ENCODE results near the gene YIF1A. TPM values are rescaled to one million over a fixed set of nuclear protein-coding genes. Genes with fewer than 3 reads are reported as not detected.
A peak's percentile ranks its signal among the peaks of the same experiment; 100 is the strongest.

The YIF1A gene
- total and polyA plus RNA-seq, 2 donors, result 62.0 to 84.7 TPM

DNA sequence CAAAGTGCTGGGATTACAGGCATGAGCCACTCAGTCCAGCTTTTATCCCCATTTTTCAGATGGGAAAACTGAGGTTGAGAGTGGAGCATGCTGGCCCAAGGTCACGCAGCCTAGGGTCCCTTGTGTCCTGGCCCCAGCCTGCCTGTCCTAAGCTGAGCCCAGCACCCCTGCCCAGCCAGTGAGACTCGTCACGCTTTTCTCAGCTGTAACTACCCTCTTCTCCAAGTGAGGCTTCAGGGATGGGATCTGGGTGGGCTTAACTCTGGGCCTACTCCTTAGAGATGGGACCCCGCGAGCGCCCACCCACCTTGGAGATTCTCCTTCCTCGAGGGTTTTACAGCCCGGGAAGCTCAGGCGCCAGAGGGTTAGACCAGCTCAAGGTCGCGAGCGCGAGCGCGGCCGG, 2.4 kb upstream of the YIF1A start:
- 16% methylated on average over 16 of the region's 16 CpGs for WGBS
- H3K4me1 ChIP-seq (ENCODE audit: insufficient read depth), result no peaks in the 10 kb centered on the region
- DNase-seq (ENCODE audit: extremely low spot score), result no peak
- no peaks in the 10 kb centered on the region for H3K36me3 ChIP-seq (ENCODE audit: insufficient read depth)
- no peak overlapping the region for H3K27ac ChIP-seq (ENCODE audit: low read depth)
- H3K4me3 ChIP-seq (ENCODE audit: low read depth, low read length), result peak overlapping the region; percentile 31

DNA sequence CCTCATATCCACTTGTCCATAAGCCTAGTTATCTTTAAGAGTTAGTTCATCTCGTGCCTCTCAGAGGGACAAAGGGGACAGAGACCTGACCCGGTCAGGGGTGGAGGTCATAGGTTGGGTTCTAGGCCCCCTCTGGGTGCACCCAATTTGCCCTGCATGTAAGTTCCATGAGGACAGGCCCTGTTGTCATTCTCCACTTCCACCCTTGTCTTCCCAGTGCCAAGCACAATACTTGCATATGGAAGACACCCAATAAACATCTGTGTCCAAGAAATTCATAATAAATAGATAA, 1.3 kb upstream of the YIF1A start:
- Histone ChIP-seq H3K4me1 (ENCODE audit: insufficient read depth) (no peaks in the 10 kb centered on the region), H3K27ac (ENCODE audit: low read depth) (no peak overlapping the region), H3K4me3 (ENCODE audit: low read depth, low read length) (no peak overlapping the region), H3K36me3 (ENCODE audit: insufficient read depth) (no peaks in the 10 kb centered on the region)
- 67% methylated on average over 2 of the region's 2 CpGs for WGBS
- DNase-seq (ENCODE audit: extremely low spot score), result no peak

DNA sequence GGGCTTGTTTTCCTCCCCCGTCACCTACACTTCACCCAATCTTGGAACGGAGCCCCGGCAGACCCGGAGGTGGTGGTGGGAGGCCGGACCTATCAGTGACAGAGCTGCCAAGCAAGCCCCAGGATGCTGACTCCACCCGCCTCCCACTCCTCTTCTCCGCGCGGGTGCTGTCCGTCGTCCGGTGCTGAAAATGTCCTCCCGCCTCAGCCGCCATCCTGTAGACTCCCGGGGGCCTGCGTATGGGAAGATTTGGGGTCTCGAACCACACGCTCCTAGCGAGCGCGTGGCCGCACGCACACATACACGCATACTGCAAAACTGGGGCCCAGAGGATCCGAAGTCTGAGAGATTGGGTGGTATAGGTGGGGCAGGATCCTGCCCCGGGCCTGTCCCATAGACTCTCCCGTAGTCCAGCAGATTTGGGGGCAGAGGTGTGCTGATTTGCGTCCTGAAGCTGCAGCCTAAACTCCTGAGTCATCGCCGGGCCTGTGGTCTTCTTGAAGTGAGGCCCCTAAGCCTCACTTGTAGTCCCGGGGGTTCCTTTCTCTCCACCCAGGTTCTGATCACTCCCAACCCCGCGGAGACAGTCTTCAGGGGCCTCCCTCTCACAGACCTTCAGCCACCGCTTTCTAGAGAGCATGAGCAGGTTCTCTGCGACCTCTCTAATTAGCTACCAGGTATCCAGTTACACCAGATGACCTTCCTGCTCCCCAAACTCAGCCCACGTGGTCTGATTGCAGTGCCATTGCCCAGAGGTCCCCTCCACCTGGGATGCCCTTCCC, 796 bp upstream of the YIF1A start:
- no peak for DNase-seq (ENCODE audit: extremely low spot score)
- Histone ChIP-seq H3K36me3 (ENCODE audit: insufficient read depth) (no peaks in the 10 kb centered on the region), H3K4me1 (ENCODE audit: insufficient read depth) (no peaks in the 10 kb centered on the region)

DNA sequence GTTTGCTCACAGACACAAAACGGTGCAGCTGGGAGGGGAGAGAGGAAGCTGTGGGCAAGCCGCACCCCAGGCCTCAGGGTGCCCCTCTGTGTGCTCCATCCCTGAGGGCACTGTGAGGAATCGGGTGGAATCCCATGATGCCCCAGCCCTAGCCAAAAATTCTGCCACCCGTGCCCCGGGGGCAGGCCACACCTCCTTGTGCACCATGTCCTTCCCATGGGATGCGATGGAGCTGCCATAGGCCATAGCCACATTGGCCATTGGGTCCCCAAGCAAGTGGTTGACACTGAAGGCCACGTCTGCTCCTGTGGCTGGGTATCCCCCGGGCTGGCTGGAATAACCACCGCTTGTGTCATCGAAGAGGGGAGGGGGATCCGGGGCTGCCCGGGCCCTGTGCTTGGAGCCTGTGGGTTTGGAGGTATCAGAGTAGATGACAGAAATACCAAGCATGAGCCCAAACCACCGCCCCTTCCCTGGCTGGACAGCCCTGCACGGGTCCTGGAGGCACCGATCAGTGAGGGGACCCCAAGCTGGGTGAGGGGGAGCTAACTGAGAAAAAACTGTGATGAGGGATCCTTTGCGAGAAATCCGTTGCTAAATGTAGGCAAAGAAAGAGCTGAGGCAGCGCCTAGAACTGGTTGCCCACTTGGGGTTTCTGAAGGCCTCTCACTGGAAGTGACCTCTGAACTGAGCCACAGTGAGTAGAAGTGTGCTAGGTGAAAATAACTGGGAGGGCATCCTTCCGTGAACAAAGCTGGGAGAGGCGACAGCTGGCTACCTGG, 863 bp downstream of the YIF1A start:
- no peaks in the 10 kb centered on the region for H3K4me1 ChIP-seq (ENCODE audit: insufficient read depth)

More for the DNA sequence above, 796 bp upstream of the YIF1A start:
- Histone ChIP-seq H3K27ac (ENCODE audit: low read depth) (peak overlapping the region; percentile 85), H3K4me3 (ENCODE audit: low read depth, low read length) (peak overlapping the region; percentile 40)
- 9% methylated on average over 36 of the region's 36 CpGs for WGBS

DNA sequence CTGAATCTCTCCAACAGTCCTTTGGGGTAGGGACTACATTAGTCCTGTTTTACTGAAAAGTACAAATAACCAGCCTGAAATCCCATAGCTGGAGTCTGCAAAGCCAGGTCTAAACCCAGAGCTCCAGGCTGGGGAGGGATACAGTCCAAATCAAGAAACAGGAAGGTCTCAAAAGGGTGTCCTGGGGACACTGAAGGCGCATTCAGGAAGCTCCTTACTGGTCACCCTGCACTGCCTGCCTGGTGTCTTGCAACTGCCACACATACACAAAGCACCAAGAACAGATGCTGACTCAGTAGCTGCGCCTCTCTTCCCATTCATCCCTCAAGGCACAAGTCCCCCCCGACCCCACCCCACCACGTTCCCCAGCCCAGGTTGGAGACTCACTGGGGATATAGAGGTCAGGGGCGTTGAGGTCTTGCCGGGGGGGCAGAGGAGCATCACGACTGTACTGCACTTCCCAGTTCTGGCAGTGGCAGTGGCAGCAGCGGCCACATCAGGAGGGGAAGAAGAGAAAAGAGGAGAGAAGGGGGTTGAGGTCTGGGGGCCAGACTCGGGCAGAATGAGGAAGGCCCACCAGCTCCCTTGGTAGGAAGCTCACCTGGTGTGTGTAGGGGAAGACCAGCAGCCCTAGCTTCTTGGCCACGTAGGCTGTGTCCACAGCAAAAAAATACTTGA, 1.6 kb downstream of the YIF1A start:
- H3K4me1 ChIP-seq (ENCODE audit: insufficient read depth), result no peaks in the 10 kb centered on the region
- H3K4me3 ChIP-seq (ENCODE audit: low read depth, low read length), result no peak overlapping the region
- H3K27ac ChIP-seq (ENCODE audit: low read depth), result no peak overlapping the region
- DNase-seq (ENCODE audit: extremely low spot score), result no peak
- 70% methylated on average over 10 of the region's 10 CpGs for WGBS
- peaks cover 1% of the 10 kb centered on the region for H3K36me3 ChIP-seq (ENCODE audit: insufficient read depth)

More for the DNA sequence above, 863 bp downstream of the YIF1A start:
- 33% methylated on average over 20 of the region's 20 CpGs for WGBS
- no peak for DNase-seq (ENCODE audit: extremely low spot score)
- H3K4me3 ChIP-seq (ENCODE audit: low read depth, low read length), result peak overlapping the region; percentile 59
- H3K36me3 ChIP-seq (ENCODE audit: insufficient read depth), result peaks cover 1% of the 10 kb centered on the region
- H3K27ac ChIP-seq (ENCODE audit: low read depth), result no peak overlapping the region

DNA sequence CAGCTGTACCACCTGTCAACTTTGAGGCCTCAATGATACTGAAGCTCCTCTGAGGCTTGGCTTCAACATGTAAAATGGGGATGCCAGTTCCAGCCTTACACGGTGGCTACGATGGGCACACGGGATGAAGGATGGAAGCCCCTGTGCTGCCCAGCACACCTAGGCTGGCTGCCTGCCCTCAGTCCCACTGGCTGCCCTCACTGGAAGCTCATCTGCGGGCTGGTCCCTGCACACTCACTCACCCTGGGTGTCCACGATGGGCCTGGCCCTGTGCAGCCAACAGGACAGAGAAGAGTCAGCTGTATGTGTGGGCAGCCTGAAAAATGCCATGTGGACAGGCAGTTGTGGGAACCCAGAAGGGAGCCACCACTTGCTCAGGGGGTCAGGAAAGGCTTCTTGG, 2.2 kb downstream of the YIF1A start:
- peaks cover 1% of the 10 kb centered on the region for H3K36me3 ChIP-seq (ENCODE audit: insufficient read depth)
- no peaks in the 10 kb centered on the region for H3K4me1 ChIP-seq (ENCODE audit: insufficient read depth)
- no peak overlapping the region for H3K27ac ChIP-seq (ENCODE audit: low read depth)
- no peak overlapping the region for H3K4me3 ChIP-seq (ENCODE audit: low read depth, low read length)
- 84% methylated on average over 5 of the region's 5 CpGs for WGBS
- DNase-seq (ENCODE audit: extremely low spot score), result no peak

DNA sequence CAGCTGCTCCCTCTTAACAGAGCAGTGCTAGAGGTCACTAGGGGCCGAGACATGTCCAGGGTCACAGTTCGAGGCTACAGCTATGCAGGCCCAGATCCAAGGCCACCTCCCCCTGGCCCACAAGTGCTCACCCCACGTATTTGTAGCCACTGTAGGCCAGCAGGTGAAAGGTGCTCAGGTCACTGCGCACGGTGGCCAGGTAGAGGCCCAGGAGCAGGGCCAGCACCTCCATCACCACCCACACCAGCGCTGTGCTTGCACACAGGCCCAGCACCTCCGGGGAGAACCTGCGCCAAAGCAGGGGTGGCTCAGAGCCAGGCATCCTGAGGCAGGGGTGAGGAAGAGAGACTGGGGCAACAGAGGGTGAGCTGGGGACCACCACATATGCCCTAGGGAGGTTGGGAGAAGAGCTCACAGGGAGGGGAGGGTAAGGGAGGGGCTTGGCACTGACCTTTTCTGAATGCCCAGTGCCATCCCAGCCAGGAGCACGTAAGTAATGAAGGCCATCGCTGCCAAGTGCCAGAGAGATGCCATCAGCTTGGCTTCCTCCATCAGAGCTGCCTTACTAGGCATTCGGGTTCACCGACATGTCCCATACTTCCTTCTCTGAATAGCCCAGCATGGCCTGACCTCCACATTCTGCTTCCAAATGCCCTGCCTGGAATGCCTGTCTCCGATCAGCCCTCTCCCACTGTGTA, 3.5 kb downstream of the YIF1A start:
- DNase-seq (ENCODE audit: extremely low spot score), result no peak
- Histone ChIP-seq H3K4me1 (ENCODE audit: insufficient read depth) (no peaks in the 10 kb centered on the region), H3K4me3 (ENCODE audit: low read depth, low read length) (no peak overlapping the region), H3K36me3 (ENCODE audit: insufficient read depth) (peaks cover 1% of the 10 kb centered on the region), H3K27ac (ENCODE audit: low read depth) (no peak overlapping the region)
- 87% methylated on average over 13 of the region's 13 CpGs for WGBS

DNA sequence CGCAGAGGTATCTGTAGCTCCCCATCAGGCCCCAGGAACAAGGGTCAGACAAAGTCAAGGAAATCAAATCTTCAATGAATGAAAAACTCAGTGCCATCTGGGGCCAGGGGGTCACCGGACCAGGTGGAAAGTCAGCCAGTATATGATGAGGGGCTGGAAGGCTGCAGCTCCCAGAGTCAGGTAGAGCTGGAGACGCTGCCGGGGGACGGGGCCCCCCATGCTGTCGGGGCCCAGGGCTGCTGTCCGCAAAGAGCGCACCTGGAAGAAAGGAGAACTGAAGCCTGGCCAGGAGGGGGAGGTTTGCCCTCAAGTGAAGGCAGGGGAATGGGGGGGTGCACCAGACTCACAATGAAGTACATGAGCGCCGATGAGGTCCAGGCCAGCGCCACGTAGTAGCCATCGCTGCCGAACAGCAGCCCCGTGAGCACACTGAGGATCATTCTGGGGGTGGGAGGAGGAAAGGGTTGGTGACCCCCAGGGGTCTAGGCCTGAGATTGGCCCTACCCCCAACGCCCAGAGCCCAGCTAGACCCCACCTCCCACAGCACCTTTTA, 4.3 kb downstream of the YIF1A start:
- Histone ChIP-seq H3K4me3 (ENCODE audit: low read depth, low read length) (no peak overlapping the region), H3K27ac (ENCODE audit: low read depth) (no peak overlapping the region), H3K36me3 (ENCODE audit: insufficient read depth) (peaks cover 1% of the 10 kb centered on the region), H3K4me1 (ENCODE audit: insufficient read depth) (no peaks in the 10 kb centered on the region)
- WGBS, result 92% methylated on average over 16 of the region's 16 CpGs
- no peak for DNase-seq (ENCODE audit: extremely low spot score)

DNA sequence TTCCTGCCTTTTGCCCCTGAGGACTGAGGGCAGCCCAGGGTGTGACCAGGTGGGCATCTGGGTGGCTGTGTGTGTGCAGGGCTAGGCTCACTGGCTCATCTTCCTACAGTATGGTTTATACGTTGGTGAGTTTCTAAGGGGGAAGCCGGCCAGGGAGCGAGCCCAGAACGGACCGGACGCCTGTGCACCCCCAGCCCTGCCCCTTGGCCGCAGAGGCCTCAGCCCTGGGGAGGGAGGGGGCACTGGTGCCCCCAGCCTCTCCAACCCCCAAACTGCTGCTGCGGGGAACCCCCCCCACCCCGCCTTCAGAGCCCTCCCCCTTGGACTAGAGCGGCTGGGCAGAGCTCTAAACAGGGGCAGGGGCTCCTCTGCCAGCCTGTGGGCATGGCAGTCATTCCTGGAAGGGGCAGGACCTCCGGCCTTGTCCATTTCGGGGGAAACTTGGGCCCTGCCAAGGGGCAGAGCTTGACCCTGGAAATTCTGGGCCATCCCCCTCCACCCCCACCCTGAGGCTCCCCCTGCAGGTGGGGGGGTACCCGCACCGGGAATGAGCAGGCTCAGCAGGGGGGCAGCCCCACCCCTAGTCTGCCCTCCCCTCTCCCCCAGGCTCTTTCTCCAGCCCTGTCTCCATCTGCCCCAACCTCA, 5.4 kb downstream of the YIF1A start:
- WGBS, result 75% methylated on average over 14 of the region's 14 CpGs
- H3K4me1 ChIP-seq (ENCODE audit: insufficient read depth), result no peaks in the 10 kb centered on the region
- no peak overlapping the region for H3K27ac ChIP-seq (ENCODE audit: low read depth)
- H3K36me3 ChIP-seq (ENCODE audit: insufficient read depth), result peaks cover 1% of the 10 kb centered on the region
- H3K4me3 ChIP-seq (ENCODE audit: low read depth, low read length), result no peak overlapping the region
- no peak for DNase-seq (ENCODE audit: extremely low spot score)

DNA sequence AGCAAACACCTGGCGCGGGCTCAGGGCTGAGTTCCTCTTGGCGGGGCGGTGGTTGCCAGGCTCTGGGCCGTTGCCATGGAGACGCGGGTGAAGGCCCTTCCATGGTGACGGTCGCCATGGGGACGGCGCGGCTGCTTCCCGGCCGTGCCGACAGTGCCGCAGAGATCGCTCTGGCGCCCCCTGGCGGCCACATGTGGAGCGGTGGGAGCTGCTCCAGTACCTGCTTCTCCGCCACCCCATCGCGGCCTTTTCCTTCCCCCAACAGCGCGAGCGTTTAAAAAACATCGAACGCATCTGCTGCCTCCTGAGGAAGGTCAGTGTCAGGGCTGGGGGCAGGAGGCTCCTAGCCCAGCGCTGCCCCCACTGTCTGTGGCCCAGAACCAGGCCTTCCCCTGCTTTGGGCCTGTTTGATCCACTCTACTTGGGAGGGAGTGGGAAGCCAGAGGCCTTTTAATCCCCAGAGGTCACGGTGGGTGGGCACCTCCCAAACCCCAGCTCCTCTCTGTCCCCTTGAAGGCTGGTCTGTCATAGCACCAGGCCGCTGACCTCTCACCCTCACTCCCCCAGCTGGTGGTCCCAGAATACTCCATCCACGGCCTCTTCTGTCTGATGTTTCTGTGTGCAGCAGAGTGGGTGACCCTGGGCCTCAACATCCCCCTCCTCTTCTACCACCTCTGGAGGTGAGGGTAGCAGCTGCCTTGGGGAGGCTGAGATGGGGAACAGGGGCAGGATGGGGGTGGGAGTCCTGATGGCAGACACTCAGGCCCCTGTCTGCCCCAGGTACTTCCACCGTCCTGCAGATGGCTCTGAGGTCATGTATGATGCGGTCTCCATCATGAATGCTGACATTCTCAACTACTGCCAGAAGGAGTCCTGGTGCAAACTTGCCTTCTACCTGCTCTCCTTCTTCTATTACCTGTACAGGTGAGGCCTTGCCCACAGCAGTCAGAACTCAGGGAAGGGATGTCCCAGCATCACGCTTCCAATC, 6.2 kb downstream of the YIF1A start:
- peaks cover 1% of the 10 kb centered on the region for H3K36me3 ChIP-seq (ENCODE audit: insufficient read depth)
- peak; percentile 80 for DNase-seq (ENCODE audit: extremely low spot score)
- no peak overlapping the region for H3K4me3 ChIP-seq (ENCODE audit: low read depth, low read length)
- H3K27ac ChIP-seq (ENCODE audit: low read depth), result no peak overlapping the region
- WGBS, result 15% methylated on average over 35 of the region's 35 CpGs
- H3K4me1 ChIP-seq (ENCODE audit: insufficient read depth), result no peaks in the 10 kb centered on the region

DNA sequence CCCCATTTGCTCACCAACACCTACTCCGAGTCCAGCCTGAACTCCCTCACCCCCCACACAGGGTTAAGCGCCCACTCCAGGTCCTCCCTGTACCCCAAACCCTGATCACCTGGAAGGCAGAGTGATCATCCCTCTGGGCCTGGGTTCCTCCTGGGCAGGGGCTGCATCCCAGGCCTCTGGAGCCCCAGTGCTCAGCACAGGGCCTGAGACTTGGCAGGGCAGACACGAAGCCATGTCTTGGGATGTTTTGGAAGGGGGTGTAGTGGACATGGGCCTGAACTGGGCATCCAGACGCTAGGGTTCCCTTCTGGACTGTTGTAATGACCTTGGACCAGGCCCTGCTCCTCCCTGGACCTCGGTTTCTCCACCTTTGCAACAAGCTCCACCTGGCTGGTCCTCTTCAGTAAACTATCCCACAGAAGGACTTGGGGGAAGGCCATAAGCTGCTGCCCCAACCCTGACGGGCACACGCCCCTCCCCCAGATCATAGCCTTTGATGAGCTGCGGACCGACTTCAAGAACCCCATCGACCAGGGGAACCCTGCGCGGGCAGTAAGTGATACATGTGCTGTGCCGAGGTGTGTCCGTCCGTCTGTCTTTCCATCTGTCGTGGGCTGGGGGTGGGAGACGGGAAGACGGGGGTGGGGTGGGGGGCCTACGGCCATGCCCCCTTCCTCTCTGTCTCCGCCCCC, 7.0 kb downstream of the YIF1A start:
- H3K36me3 ChIP-seq (ENCODE audit: insufficient read depth), result peaks cover 1% of the 10 kb centered on the region
- no peak overlapping the region for H3K27ac ChIP-seq (ENCODE audit: low read depth)
- DNase-seq (ENCODE audit: extremely low spot score), result no peak
- no peaks in the 10 kb centered on the region for H3K4me1 ChIP-seq (ENCODE audit: insufficient read depth)
- no peak overlapping the region for H3K4me3 ChIP-seq (ENCODE audit: low read depth, low read length)
- WGBS, result 28% methylated on average over 20 of the region's 20 CpGs

Measured in urinary bladder (tissue), 4 donors.